ENCODE results near the gene KRT33B. TPM values are rescaled to one million over a fixed set of nuclear protein-coding genes. Genes with fewer than 3 reads are reported as not detected.

KRT33B gene
- total and polyA plus RNA-seq, 2 of the 8 experiments (the other 6 are each of a cell fraction or from before 2014, with no cell fraction given) = not detected

GRCh38 chr17:41396996-41397660 is 27.5 kb upstream of the KRT33B start, which contains the start of gene KRT31 (continued):
- TF ChIP-seq SIX5 (IDR thresholded peaks at IDR 0.05; ENCODE audit: low read depth, low read length) (no peak), ZNF274 (IDR thresholded peaks at IDR 0.05; ENCODE audit: borderline replicate concordance, extremely low read depth, low read length) (no peak), RBBP5 (IDR thresholded peaks at IDR 0.05; ENCODE audit: borderline replicate concordance, low read depth, low read length) (no peak), SAP30 (IDR thresholded peaks at IDR 0.05; ENCODE audit: insufficient read depth, insufficient replicate concordance, low read length) (no peak), RFX5 (IDR thresholded peaks at IDR 0.05; ENCODE audit: borderline replicate concordance, low read depth, low read length) (no peak)
- TF ChIP-seq, protein P1, sequence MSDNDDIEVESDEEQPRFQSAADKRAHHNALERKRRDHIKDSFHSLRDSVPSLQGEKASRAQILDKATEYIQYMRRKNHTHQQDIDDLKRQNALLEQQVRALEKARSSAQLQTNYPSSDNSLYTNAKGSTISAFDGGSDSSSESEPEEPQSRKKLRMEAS (IDR thresholded peaks at IDR 0.05) = no peak
- TF ChIP-seq, protein P2, sequence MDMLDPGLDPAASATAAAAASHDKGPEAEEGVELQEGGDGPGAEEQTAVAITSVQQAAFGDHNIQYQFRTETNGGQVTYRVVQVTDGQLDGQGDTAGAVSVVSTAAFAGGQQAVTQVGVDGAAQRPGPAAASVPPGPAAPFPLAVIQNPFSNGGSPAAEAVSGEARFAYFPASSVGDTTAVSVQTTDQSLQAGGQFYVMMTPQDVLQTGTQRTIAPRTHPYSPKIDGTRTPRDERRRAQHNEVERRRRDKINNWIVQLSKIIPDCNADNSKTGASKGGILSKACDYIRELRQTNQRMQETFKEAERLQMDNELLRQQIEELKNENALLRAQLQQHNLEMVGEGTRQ (IDR thresholded peaks at IDR 0.05; ENCODE audit: low read length) = no peak
